Activated CD8-positive, alpha-beta memory T cell treated with anti-CD3 and anti-CD28 coated beads, Interleukin-2, amount 50 U/mL, for 1 hour (primary cell): ENCODE results near the gene TNP2.
A peak's percentile ranks its signal among the peaks of the same experiment; 100 is the strongest.

Experiments
- DNase-seq: peaks from one replicate; pipeline ENCODE4 v3.0.0-alpha.2; 2020; ENCODE audit errors: extremely low read depth

The TNP2 gene

DNA sequence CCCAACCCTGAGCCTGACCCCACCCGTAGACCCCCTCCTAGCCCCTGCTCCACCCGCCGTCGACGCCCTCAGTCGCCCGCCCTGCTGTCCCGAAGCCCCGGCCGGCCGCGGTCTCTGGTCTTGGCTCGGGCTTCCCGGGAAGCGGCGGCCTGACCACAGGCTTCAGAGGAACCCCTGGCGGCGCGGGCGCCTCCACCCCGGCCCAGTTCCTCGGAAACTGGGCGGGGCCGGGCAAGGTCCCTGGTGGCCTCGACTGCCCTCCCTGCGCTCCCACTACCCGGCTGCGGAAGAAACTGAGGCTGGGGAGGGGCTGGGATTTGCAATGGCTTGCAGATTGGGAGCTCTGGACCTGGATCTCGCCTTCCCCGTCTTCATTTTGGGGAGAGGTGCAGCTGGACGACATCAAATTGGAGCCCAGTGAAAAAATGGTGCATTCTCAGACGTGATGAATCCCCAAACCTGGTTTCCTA is 12.4 kb downstream of the TNP2 start:
- DNase-seq = no peak

DNA sequence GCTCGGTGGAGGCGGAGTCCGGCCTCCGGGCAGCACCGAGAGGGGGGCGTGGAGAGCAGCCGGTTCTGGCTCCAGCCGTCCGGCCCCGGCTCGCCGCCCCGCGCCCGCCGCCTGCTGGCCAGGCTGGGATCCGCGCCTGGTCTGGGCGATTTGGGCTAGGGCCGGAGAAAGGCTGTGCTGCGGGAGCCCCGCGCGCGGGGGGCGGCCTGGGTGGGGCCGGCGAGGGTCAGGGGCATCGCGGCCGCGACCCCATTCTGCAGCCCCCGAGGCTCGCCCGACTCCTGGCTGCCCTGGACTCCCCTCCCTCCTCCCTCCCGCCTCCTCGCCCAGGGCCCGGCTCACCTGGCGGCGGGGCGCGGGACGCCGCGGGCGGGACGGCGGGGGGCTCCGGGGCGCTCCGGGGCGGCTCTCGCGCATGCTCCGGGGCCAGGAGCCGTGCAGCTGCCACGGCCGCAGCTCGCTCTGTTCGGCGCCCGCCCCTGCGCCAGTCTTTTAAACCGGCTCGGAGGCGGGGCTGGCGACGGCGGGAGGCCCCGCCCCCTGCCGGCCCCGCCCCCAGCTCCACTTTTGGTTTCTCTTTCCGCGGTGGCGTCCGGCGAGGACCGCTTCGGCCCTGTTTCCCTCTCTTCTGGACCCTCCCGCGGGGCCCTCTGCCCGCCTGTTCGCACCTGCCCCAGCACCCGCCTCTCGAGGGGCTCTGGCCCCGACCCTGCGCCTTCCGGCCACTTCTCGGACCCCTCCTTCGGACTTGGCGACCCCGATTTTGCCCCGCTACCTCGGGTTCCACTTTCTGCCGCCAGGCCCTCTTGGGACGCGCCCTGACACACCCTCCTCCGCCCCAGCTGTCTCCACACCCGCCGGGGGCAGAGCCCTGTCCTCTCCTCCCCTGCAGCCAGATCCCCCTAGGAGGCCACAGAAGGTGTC is 13.1 kb downstream of the TNP2 start, which contains the start of gene SOCS1:
Gene SOCS1 (minus strand): TSS at position 468 of the 924 bp plus-strand sequence. CDS start 726 bp downstream, outside the sequence.
- no peak for DNase-seq

DNA sequence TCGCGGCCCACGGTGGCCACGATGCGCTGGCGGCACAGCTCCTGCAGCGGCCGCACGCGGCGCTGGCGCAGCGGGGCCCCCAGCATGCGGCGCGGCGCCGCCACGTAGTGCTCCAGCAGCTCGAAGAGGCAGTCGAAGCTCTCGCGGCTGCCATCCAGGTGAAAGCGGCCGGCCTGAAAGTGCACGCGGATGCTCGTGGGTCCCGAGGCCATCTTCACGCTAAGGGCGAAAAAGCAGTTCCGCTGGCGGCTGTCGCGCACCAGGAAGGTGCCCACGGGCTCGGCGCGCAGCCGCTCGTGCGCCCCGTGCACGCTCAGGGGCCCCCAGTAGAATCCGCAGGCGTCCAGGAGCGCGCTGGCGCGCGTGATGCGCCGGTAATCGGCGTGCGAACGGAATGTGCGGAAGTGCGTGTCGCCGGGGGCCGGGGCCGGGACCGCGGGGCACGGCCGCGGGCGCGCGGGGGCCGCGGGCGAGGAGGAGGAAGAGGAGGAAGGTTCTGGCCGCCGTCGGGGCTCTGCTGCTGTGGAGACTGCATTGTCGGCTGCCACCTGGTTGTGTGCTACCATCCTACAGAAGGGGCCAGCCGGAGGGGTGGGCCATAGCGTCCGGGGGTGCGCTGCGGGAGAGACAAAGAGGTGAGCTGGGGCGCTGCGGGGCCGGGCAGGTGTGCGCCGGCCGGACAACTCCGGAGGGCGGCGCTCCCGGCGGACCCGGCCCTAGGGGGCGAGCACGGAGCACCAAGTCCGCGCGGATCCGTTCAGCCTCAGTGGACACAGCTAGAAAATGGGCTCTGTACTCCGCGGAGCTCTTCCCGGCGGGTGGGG is 14.0 kb downstream of the TNP2 start:
- no peak for DNase-seq

- DNase-seq = no peak
Observed at GRCh38 chr16:11253995-11254912, 14.9 kb downstream of the TNP2 start.

DNA sequence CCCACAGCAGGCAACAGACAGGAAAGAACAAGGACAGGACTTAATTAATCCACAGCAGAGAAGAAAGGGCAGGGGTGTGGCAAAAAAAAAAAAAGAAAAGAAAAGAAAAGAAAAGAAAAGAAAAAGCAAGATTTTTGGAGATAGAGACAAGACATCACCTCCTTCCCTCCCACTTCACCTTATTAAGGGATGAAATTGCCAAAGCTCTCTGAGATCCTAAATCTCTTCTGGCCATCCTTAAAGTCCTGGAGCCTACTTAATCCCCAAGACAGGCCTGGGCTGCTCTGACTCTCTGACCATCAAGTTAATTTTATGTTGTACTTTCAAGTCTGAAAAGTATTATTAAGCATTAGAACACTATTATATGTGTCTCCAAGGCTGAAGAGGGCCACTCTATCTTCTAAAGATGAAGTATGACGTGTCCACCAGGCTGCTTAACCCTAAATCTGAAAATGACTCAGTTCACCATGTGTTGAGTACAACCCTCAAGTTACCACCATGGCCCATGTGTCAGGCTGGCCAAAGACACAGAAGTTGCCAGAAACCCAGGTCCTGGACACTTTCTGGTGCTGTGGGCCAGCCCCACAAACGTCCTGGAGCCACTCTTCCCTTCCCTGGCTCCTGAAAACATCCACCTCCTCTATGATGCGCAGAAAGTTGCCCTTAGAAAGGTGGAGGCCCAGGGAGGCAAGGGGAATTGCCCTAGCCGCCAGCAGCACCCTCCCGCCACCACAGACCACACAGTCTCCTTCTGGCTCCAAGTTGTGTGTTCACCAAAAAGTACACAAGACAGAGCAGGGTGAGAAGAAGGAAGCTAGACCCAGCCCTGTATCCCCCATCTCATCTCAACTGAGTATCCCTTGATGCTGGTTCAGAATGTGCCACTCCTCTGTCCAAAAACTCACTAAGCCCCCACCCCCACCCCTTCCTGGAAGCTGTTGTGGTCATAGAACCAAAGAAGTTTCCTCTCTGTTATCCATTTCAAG is 15.8 kb downstream of the TNP2 start:
- DNase-seq = no peak

DNA sequence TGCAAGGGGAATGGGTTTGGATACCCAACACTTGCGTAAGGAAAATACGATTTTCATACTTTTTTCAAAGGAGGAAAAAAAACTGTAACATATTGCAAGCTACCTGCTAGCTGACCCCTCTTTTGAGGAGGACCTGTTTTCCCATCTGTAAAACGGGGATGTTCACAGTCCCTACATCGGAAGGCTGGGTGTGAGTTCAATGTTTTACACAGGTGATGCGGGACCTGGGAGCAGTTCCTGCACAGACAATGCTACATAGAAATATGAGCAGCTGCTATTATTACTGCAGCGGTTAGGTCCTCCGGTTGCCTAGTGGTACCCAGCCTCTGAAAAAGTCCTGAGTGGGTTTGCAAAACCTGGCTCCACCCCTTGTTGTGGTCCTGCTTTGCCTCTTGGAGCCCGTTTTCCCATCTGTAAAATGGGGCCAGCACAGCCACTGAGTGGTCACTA is 16.6 kb downstream of the TNP2 start:
- no peak for DNase-seq

DNA sequence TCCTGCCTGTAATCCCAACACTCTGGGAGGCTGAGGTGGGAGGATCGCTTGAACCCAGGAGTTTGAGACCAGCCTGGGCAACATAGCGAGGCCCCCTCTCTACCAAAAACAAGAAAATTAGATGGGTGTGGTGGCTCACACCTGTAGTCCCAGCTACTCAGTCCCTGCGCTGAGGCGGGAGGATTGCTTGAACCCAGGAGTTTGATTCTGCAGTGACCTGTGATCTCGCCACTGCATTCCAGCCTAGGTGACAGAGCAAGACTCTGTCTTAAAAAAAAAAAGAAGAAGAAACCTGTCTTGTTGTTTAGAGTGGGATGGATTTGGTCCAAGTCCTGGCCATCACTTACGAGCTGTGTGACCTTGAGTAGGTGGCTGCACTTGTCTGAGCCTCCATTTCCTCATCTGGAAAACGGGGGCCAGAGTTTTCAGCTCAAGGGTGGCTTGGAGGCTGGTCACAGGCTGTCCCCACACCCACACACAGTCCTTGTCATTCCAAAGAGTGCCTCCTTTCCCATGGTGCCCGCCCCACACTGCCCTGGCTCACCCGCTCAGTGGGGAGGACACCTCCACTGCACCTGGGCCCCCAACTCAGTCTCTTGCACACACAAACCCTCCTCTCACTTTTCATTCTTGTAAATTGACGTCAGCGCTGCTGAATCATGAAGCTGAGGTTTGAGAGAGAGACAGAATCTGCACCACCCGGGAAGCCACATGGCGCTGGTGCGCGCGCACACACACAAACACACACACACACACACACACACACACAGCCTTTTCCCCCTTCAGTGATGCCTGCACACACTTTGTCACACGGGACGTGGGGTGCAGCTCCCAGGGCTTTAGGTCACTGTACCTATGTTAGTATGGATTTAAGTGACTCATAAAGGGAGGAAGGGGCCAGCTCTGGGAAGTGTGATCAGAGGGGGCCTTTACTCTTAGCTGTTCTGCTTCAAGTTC is 17.3 kb downstream of the TNP2 start:
- DNase-seq = peak; percentile 67

GRCh38 chr16:11250786-11251524 is 18.2 kb downstream of the TNP2 start:
- DNase-seq = no peak

DNA sequence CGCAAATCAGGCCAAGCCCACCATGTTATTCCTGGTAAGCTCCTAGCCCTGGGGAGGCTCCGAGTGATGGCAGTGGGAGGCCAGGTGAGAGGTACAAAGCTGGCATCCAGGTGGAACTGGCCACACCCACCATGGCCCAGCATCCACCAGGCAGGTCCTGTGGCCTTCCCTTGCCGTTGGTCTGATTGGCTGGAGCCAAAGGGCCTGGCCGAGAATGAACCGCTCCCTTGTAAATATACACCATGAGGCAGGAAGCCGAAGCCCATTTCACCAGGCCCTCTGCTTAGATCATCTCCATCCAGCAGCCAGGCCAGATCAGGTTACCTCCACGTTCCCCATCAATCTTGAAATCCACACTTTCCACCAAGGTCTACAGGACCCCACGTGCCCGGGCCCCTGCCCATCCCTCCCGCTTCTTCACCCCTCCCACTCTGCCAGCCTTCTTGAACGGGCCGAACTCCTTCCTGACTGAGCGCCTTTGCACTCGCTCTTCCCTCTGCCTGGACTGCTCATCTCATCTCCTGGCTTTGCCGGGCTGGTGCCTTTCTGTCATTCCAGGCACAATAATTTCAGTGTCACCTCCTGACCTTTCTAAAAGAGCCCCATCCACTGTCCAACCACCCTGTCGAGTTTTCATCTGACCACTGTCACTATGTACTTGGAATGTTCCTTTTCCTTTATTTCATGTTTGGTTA is 18.9 kb downstream of the TNP2 start:
- DNase-seq = no peak

GRCh38 chr16:11249233-11250061 is 19.7 kb downstream of the TNP2 start:
- no peak for DNase-seq

- DNase-seq = no peak
Observed at GRCh38 chr16:11248133-11248532, 21.0 kb downstream of the TNP2 start.

DNA sequence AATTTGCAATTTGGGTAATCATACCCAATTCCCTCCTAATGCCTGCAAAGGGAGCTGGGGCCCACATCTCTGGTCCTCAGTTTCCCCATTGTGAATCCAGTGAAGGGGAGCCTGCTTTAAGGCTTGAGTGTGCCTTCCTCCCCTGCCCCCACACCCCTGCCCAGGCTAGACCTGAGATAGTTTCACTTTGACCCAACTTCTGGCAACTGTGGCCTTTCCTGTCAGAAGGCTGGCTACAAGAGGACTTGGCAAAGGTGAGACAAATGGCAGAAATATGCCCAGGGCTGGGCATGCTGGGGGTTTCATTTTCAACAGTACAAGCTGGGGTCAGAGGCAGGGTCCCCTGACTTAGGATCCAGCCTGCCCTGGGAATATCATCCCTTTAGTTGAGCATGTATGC is 23.1 kb downstream of the TNP2 start:
- no peak for DNase-seq

GRCh38 chr16:11245222-11245737 is 23.8 kb downstream of the TNP2 start:
- no peak for DNase-seq

DNA sequence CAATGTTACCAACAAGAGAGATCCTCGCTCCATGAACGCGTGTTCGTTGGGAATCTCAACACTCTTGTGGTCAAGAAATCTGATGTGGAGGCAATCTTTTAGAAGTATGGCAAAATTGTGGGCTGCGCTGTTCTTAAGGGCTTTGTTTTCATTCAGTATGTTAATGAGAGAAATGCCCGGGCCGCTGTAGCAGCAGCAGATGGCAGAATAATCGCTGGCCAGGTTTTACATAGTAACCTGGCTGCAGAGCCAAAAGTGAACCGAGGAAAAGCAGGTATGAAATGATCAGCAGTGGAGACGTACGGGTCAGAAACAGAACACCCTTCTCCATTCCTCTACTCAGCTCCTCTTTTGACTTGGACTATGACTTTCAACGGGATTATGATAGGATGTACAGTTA is 26.5 kb downstream of the TNP2 start:
- DNase-seq = no peak

GRCh38 chr16:11241480-11242204 is 27.5 kb downstream of the TNP2 start:
- DNase-seq = no peak
